ENCODE measurements around the gene TMEM123.
"Not testable (repeated sequence)": the region's sequence is repeated elsewhere in the genome, so short reads cannot be mapped to it uniquely, and the experiment has no call there.

TMEM123 gene

DNA sequence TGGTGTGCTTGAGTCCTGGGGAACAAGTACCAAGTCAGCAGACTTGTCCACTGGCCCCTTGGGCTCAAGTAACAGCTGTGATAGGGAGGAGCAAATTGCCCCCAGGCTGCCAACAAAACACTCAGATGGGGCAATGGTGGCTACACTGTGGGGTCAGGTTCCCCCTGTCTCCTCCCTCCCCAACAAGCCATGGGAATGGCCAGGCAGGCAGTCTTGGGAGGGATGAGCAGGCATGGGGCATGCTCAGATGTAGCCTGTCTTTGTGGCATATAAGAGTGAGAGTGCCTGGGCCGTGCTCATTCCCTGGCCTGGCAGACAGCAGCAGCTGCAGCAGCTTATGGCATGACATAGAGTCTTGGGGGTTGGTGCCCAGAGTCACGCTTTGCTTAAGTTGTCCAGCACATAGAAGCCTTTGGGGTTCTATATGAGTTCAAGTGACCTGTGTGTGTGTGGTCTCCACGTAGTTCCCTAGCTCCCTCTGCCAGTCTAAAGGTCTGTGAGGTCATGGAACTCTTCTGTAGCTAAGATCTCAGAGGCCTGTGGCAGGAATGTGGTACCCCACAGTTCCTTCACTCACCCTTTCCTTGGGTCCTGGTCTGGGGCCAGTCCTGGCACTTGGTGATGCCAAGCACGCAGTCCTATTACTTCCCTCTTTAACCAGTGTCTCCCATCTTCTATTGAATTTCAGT is 60.9 kb downstream of the TMEM123 start:
- DNase-seq = no peak

DNA sequence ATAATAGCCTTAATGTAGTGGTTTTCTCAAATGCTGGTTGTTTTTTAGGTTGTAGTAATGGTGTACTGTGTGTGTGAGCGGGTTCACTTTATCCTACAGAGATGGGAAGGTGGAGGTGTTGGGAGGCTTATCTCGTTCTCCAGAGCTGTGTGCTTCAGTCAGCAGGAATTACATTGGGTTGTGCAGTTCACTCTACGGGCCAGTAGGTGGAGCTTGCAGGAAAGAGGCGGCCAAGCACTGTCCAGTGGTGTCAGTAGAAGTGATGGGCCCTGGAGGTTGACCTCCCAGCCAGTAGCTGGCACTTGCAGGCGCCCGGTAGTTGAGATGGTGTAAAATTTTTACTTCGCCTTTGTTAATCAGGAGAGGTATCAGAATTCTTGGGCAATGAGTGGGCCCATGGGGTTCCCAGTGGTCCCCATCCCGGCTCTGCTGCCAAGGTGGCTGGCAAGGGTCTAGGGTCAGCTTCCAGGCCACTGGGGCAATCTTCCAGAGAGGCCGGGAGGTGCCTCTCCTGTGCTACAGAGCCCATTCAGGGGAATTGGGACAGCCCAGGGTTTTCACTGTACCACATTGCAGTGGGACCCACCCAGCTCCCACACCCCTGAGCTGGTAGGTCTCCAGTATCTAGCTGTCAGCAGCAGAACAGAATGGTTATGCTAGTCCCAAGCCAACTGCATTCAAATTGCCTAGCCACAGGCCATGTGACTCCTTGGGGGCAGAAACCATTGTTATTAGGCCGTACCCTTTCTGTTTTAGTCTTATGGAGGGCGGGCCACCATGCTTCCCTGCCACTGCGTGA is 61.7 kb downstream of the TMEM123 start:
- DNase-seq = no peak

DNA sequence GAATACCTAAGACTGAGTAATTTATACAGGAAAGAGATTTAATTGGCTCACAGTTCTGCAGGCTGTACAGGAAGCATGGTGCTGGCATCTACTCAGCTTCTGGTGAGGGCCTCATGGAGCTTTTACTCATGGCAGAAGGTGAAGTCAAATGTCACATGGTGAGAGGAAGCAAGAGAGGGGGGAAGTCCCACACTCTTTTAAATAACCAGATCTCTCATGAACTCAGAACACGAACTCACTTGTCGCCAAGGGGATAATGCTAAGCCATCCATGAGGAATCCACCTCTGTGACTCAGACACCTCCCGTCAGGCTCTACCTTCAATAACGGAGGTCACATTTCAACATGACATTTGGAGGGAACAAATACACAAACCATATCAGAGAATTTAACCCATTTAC is 63.3 kb downstream of the TMEM123 start:
- no peak for DNase-seq

DNA sequence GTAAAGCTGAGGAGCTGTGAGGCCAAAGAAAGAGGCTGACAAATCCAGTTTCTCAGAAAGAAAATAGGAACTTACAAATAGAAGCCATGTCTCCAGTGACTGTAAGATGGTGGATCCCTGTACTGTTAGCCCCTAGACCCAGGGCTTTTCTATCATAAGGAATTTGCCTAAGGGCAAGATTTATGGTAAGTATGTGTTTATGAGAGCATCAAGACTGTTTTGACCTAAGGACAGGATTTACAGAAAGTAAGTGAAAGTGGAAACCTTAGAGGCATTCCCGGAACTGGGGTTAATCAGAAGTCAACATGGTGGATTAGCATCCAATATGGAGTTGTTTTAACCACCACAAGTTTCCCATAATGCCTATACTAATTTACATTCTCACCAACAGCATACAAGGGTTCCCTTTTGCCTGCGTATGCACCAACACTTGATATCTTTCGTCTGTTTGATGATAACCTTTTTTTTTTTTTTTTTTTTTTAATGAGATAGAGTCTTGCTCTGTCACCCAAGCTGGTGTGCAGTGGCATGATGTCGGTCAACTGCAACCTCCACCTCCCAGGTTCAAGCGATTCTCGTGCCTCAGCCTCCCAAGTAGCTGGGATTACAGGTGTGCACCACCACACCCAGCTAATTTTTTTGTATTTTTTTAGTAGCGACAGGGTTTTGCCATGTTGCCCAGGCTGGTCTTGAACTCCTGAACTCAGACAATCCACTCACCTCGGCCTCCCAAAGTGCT is 65.4 kb downstream of the TMEM123 start:
- no peak for DNase-seq

DNA sequence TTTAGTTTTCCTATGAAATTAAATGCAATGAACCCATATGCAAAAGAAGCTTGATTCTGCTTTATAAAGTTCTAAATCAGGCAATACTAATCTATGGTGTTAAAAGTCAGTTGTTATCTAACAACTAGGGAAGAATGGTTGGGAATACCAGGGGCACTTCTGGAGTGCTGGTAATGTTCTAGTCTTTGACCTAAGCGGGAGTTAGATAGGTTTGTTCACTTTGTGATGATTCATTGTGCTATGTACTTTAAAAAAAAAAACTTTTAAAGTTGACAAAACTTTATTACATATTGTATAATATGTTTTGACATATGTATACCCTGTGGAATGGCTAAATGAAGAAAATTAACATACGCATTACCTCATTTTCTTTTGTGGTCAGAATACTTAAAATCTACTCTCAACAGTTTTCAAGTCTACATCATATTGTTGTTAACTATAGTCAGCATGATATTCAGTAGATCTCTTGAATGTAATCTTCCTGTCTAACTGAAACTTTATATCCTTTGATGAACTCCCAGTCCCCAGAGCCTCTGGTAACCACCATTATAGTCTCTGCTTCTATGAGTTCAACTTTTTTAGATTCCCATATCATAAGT is 66.3 kb downstream of the TMEM123 start:
- no peak for DNase-seq

DNA sequence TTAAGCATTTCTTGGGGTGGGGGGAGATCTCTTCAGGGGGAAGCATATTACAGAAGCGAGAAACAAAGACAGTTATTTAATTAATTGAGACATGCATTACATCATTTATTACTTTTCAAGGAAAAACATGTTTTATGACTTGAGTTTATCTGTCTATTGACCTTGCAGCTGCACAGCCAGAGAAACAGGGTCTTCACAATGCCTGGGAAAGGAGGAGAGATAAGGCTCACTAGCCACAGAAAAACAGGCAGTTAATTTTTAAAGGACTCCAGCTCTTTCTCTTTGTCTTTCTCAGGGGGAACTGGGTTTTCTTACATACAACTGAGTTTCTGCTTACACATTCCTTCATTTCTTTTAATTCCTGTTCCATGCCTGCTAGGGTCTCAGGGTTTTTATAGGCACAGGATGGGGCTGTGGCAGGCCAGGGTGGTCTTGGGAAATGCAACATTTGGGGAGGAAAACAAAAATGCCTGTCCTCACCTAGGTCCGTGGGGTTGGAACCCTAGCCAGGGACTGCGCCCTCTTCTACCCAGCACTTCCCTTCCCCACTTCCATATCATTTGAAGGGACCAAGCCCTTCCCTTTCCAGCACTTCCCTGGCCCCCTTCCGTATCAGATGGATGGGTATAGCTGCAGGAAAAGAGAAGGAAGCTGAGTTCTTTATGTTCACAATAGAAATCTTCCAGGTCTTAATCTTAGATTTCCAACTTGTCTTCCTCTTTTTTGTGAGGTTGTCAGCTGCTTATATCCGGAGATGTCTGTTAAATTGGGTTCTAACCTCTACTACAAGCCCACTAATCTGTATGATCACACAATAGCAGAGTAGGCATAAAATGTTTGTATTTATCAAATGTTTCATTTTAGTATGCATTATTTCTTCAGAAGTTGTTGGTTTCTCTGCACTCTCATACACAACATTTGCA is 67.2 kb downstream of the TMEM123 start:
- no peak for DNase-seq

DNA sequence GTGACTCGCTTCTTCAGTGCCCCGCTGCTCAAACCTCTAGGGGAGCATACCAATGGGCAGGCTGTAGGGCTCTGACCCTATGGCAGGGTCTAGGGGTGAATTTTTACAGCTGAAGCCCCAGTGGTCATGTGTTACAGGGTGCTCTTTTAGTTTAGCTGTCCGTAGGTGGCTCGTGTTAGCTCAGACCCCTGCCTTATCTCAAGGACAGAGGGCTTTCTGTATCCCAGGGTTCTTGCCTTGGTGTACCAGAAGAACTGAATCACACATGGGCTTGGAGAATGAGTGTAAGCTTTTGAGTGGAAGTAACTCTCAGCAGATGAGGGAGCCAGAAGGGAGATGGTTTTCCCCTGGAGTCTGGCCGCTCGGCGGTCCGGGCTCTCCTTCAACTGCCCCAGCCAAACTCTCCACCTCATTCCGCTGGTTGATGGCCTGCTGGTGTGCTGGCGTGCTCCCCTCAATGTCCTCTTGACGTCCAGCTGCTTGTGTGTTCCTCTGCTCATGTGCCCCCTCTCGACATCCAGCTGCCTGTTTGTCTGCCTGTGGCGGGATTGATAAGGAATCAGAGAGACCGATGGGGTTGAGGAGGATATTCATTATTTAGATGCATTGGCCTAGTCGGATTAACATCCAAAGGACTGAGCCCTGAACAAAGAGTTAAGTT is 68.0 kb downstream of the TMEM123 start:
- DNase-seq = no peak

DNA sequence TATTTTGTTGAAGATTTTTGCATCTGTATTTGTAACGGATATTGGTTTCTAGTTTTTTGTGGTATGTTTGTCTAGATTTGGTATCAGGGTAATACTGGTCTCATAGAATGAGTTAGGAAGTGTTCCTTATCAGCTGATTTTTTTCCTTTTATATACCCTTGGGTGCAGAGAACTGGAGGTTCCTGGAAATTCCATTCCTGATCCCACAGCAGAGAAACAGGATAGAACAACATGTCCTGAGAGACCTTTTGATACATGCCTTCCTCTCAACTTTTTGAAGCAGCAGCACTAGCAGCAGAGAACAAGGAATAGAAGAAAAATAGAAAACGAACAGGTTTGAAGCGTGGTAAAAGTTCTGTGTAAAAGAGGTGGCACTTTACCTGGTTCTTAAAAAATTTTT is 68.7 kb downstream of the TMEM123 start:
- DNase-seq = no peak

DNA sequence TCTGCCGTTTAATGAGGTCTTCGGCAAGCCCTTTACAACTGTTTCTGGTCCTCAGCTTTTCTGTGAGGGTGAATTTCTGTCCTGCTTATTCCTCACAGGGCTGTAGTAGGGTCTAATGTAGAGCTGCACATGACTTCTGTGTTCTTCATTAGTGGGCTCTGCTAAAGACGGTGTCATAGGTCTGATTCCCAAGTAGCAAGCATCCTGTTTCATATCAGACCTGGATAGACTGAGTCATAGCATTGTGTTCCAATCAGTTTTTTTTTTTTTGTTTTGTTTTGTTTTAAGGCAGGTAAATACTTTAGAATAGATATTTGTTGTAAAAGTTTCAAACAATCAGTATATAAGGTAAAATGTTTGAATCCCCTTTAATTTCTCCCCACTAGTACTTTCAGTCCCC is 70.2 kb downstream of the TMEM123 start:
- DNase-seq = no peak

DNA sequence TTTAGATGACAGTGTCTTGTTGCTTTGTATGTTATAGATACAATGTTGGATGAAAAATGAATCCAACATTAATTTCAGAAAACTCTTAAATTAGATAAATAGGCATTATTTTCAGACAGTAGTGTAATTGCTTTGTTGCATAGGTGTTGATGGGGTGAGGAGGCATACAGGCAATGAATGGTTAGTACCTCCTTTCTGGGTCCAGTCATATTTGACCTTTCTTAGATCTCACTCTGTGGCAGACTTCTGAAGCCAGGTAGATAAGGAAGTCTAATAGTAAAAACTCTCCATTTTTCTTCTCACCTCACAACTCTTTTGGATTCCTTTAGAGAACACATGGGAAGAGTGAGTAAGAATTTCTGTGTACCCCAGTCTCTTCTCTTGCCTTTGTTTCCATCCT is 73.7 kb downstream of the TMEM123 start:
- DNase-seq = no peak

DNA sequence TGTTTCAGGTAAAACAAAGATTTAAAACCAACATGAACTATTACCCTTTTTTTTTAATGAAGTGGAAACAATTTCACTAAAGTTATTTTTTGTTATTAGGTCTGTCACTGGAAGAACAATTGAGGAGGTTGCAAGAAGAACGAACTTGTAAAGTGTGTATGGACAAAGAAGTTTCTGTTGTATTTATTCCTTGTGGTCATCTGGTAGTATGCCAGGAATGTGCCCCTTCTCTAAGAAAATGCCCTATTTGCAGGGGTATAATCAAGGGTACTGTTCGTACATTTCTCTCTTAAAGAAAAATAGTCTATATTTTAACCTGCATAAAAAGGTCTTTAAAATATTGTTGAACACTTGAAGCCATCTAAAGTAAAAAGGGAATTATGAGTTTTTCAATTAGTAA is 74.7 kb downstream of the TMEM123 start:
- DNase-seq = no peak

DNA sequence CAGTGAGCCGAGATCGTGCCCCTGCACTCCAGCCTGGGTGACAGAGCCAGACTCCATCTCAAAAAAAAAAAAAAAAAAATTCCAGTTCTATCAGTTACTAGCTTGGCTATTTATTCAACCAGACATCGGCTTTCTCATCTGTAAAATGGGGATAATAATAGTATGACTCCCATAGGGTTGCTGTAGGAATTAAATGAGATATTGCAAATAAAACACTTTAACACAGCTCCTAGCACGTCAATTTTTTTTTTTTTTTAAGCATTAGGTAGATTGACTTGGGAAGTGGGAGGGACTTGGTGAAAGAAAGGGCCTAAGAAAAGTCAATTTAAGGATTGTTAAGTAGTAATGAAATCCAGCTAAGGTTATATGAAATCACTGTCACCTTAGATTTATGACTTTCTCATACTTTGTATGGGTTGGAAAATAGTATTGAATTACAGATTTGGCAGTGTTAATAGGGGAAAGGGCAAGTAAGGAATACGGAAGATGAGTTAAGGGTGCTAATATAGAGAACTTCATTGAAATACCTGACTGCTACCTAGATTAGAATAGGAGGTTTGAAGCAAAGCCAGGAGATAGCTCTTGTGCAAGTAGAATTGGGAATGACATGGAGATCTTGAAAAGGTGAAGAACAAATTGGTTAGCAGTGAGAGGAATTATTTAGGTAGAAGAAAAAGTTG is 76.7 kb downstream of the TMEM123 start:
- no peak for DNase-seq

DNA sequence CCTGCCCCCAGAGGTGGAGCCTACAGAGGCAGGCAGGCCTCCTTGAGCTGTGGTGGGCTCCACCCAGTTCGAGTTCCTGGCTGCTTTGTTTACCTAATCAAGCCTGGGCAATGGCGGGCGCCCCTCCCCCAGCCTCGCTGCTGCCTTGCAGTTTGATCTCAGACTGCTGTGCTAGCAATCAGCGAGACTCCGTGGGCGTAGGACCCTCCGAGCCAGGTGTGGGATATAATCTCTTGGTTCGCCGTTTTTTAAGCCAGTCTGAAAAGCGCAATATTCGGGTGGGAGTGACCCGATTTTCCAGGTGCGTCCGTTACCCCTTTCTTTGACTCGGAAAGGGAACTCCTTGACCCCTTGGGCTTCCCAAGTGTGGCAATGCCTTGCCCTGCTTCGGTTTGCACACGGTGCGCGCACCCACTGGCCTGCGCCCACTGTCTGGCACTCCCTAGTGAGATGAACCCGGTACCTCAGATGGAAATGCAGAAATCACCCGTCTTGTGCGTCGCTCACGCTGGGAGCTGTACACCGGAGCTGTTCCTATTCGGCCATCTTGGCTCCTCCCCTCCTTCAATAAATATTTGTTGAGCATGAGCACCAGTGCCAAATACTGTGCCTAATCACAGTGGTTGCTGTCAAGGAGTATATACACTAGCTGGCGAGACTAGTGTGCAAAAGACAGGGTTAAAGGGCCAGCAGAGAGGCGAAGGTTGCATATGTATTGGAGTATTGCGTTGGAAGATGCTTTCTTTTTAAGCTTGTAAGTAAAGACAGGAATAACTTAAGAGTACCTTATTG is 77.7 kb downstream of the TMEM123 start:
- not testable (repeated sequence) for DNase-seq

DNA sequence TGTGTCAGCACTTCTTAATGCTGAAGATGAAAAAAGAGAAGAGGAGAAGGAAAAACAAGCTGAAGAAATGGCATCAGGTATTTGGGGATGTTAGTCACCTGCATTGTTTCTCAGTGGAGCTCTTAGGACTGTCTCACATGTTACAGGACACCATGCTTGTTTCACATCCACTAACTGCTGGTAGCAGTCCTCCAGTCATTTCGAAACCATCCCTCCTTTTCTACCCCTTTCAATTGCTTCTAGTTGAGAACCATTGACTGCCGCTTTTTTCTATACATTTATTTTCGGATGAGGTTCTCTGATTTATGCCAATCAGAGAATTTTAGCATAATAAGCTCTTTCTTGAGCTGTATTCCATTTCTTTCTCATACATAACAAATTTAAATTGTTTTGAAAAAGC is 84.1 kb downstream of the TMEM123 start:
- no peak for DNase-seq

DNA sequence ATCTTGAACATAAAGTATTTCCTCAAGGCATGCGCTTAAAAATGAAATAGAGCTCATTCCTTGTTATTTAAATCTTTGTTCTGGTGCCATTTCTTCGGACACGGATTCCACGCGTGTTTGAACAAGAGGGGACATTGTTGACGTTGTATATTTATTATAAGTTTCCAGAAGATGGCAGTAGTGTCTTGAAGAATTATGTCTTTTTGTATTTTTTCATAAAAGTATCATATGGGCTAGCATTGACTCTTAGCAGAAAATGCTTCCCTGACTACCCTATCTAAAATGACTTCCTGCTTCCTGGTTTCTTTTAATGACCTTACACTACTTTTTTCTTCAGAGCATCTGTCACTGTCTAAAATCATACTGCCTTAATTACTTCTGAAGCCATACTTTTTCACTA is 85.2 kb downstream of the TMEM123 start:
- no peak for DNase-seq

DNA sequence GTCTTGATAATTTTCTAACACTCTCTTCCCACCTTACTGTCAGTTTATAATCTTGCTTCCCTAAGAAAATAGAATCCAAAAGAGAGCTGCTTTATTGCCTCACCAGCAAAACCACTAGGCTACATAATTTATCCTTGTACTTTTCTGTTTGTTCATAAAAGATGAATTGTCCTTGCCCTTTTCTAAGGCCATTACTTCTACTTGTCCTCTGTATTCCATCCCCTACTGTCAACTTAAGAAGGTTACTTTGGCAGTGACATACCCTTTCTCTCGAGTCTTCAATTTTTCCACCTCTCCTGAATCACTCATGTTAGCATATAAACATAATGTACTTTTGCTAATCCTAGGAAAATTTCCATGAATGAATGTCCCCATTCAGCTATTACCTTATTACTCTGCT is 87.6 kb downstream of the TMEM123 start:
- DNase-seq = no peak

DNA sequence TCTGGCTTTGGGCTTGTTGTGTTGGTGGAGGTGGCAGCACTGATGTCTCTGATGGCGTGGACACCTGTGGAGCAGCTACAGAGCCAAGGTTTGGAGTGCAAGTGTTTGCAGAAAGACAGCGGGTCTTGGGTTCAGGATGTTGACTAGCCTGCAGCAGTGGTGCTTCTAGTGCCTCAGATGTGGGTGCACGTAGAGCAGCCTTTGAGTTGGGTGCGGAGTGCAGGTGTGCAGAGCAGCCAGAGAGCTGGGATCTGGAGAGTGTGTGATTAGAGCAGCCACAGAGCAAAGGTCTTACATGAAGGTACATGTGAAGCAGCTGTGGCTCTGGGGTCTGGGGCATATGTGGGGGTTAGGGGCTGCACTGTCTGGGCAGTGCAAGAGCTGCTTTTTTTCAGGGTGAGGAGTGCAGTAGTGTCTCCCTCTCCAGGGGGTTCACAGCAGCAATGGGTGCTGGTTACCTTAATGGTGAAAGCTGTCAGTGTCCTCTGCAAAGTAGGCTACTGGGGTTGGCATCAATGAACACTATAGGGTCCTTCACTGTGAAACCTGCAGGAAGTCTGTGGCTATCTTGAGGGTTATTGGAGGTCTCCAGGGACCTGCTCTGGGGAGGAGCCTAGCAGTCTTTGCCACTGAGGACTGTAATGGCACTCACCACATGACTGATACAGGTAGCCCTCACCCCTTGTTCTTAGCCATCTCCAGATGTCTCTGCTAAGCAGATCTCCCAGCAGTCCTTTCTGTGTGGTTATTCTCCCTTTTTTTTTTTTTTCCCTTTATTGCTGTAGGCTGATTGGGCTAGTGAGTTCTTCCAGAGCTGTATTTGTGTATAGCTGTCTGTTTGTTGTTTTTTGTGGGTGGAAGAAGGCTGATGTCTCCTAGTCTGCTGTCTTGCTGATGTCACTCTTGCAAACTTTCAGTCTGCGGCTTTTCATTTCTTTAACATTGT is 91.2 kb downstream of the TMEM123 start:
- no peak for DNase-seq

DNA sequence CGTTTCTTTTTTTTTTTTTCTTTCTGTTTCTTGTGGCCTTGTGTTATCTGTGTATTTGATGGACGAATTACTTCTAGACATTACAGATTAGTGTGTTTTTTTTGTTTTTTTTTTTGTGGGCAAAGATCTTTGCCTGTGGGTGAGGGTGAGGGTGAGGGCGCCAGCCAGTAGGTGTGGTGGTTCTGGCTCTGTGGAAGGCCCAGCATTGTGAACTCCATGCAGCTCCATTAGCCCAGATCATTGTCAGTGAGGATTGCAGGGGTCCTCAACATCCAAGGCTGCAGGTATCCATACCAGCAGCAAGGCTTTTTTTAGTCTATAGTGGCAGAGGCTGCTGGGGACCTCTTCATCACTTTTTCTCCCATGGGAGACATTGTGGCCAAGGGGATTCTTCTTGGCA is 91.9 kb downstream of the TMEM123 start:
- no peak for DNase-seq

DNA sequence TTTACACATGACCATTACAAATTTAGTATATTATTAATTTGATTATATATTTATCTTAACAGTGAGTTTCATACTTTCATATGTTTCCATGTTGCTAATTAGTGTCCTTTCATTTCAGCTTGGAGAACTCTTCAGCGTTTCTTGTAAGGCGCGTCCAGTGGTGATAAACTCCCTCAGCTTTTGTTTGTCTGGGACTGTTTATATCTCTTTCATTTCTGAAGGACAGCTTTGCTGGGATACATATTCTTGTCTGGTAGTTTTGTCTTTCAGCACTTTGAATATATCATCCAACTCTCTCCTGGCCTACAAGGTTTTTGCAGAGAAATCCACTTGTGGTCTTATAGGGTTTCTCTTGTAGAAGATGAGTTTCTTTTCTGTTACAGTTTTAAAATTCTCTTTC is 93.2 kb downstream of the TMEM123 start:
- no peak for DNase-seq

Data from right forelimb (tissue), 1 donor.